ENCODE measurements around the gene TPH1. TPM values are rescaled to one million over a fixed set of nuclear protein-coding genes. Genes with fewer than 3 reads are reported as not detected.

The TPH1 gene
- under 1 TPM; 0.06 to 0.38 (median 0.15) TPM for total RNA-seq

- Histone ChIP-seq H3K4me1 (peaks cover 0 to 11% (median 0%) of the 10 kb centered on the region in 3 donors), H3K36me3 (no peaks in the 10 kb centered on the region), H3K27me3 (peaks cover 0 to 62% (median 3%) of the 10 kb centered on the region in 4 donors), H3K4me3 (peak within 1 kb of the TSS in 1 of 4 donors; percentile 27), H3K27ac (no peak within 1 kb of the TSS), H3K9me3 (no peaks in the 10 kb centered on the region)
- TF ChIP-seq POLR2A (IDR thresholded peaks at IDR 0.05), result no peak
- TF ChIP-seq CTCF (IDR thresholded peaks at IDR 0.05), result no peak
- intact Hi-C loops (cut with DNase I), result no loop called here
- 5 to 33% methylated on average over 3 to 15 of the region's 36 CpGs for WGBS, 2 donors
- DNase-seq, result no peak
Measured at GRCh38 chr11:18046116-18046777, at the start of gene TPH1. TPH1 (minus strand) TSS chr11:18046269; CDS start chr11:18040762, 5,507 bp downstream.

GRCh38 chr11:18093959-18094358 lies 47.9 kb upstream of the TPH1 start:
- intact Hi-C loops (cut with DNase I), result no loop called here
- H3K9me3 ChIP-seq, result no peaks in the 10 kb centered on the region
- no peaks in the 10 kb centered on the region for H3K4me1 ChIP-seq
- TF ChIP-seq POLR2A (IDR thresholded peaks at IDR 0.05) (no peak), CTCF (IDR thresholded peaks at IDR 0.05) (no peak)
- peaks cover 0 to 100% (median 3%) of the 10 kb centered on the region in 3 donors for H3K36me3 ChIP-seq
- H3K4me3 ChIP-seq, result no peak overlapping the region
- no peak for DNase-seq
- no peak overlapping the region for H3K27ac ChIP-seq
- no peaks in the 10 kb centered on the region for H3K27me3 ChIP-seq

- intact Hi-C loops (cut with DNase I), result no loop called here
- Histone ChIP-seq H3K27me3 (no peaks in the 10 kb centered on the region), H3K4me3 (no peak overlapping the region), H3K27ac (no peak overlapping the region), H3K4me1 (no peaks in the 10 kb centered on the region), H3K36me3 (peaks cover 3 to 100% (median 11%) of the 10 kb centered on the region in 3 donors), H3K9me3 (no peaks in the 10 kb centered on the region)
- TF ChIP-seq POLR2A (IDR thresholded peaks at IDR 0.05) (no peak), CTCF (IDR thresholded peaks at IDR 0.05) (no peak)
- WGBS, 2 donors, result 92 to 94% methylated on average over 2 of the region's 2 CpGs
- no peak for DNase-seq
Measured at GRCh38 chr11:18091731-18092130, 45.7 kb upstream of the TPH1 start.

GRCh38 chr11:18088966-18089365 lies 42.9 kb upstream of the TPH1 start:
- 77 to 78% methylated on average over 3 of the region's 3 CpGs for WGBS, 2 donors

More at GRCh38 chr11:18088966-18089365, 42.9 kb upstream of the TPH1 start:
- intact Hi-C loops (cut with DNase I), result no loop called here
- H3K4me1 ChIP-seq, result no peaks in the 10 kb centered on the region
- H3K9me3 ChIP-seq, result no peaks in the 10 kb centered on the region
- no peak overlapping the region for H3K27ac ChIP-seq
- no peak overlapping the region for H3K4me3 ChIP-seq
- H3K27me3 ChIP-seq, result no peaks in the 10 kb centered on the region
- TF ChIP-seq CTCF (IDR thresholded peaks at IDR 0.05) (no peak), POLR2A (IDR thresholded peaks at IDR 0.05) (no peak)
- peaks cover 3 to 100% (median 14%) of the 10 kb centered on the region in 3 donors for H3K36me3 ChIP-seq
- DNase-seq, result no peak

All from esophagus squamous epithelium (tissue), 5 donors.